ENCODE data around the gene JHY.

JHY gene

DNA sequence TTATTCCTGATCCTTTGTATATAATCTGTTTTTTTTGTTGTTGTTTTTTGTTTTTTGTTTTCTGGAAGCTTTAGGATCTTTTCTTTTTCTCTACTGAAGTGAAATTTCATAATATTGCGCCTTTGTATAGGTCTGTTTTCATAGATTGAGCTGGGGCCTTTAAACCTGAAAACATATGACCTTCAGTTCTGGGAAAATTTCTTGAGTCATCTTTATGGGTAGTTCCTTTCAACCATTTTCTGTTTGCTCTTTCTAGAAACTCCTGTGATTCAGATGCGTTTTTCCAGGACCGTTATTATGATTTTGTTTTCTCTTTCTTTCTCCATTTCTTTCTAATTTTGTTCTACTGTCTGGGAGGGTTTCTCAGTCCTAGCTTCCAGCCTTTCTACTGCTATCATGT is 55.4 kb downstream of the JHY start:
- Histone ChIP-seq H3K9ac (ENCODE audit: low read length) (no peak overlapping the region), H3K4me3 (ENCODE audit: low read length) (no peak overlapping the region), H4K20me1 (ENCODE audit: insufficient read depth, low read length) (no peaks in the 10 kb centered on the region), H3K4me1 (ENCODE audit: low read length) (no peaks in the 10 kb centered on the region), H3K4me2 (ENCODE audit: low read length) (no peak overlapping the region), H3K27me3 (ENCODE audit: low read depth, low read length) (peaks cover 46% of the 10 kb centered on the region), H3K9me3 (ENCODE audit: insufficient read depth, low read length) (no peaks in the 10 kb centered on the region), H3K79me2 (ENCODE audit: low read length) (no peaks in the 10 kb centered on the region), H2AFZ (ENCODE audit: low read depth, low read length) (no peak overlapping the region), H3K27ac (ENCODE audit: low read length) (no peak overlapping the region), H3K36me3 (replicated peaks; ENCODE audit: low read depth, low read length) (no peaks in the 10 kb centered on the region)
- TF ChIP-seq EZH2phosphoT487 (IDR thresholded peaks at IDR 0.05; ENCODE audit: low read depth): no peak
- TF ChIP-seq, protein P1, sequence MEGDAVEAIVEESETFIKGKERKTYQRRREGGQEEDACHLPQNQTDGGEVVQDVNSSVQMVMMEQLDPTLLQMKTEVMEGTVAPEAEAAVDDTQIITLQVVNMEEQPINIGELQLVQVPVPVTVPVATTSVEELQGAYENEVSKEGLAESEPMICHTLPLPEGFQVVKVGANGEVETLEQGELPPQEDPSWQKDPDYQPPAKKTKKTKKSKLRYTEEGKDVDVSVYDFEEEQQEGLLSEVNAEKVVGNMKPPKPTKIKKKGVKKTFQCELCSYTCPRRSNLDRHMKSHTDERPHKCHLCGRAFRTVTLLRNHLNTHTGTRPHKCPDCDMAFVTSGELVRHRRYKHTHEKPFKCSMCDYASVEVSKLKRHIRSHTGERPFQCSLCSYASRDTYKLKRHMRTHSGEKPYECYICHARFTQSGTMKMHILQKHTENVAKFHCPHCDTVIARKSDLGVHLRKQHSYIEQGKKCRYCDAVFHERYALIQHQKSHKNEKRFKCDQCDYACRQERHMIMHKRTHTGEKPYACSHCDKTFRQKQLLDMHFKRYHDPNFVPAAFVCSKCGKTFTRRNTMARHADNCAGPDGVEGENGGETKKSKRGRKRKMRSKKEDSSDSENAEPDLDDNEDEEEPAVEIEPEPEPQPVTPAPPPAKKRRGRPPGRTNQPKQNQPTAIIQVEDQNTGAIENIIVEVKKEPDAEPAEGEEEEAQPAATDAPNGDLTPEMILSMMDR (IDR thresholded peaks at IDR 0.05; ENCODE audit: low read depth, low read length): no peak

DNA sequence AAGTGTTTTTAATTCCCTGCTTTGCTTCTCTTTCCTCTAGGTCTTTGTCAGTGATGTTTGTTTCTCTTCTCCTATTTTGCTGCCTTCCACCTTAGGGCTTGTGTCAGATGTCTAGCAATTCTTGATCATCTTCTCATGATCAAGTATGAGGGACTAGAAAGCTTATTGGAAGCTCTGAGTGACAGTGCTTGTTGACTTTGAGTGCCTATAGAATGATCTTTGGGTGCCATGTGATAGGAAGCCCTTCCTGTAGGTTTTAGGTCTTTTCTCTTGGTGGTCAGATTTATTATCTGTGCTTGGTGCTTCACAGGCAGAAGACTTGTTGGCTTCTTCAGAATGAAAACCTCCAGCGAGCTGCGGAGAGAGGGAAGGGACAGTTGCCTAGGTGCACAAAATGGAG is 56.0 kb downstream of the JHY start:
- Histone ChIP-seq H3K4me2 (ENCODE audit: low read length) (no peak overlapping the region), H3K9me3 (ENCODE audit: insufficient read depth, low read length) (no peaks in the 10 kb centered on the region), H4K20me1 (ENCODE audit: insufficient read depth, low read length) (no peaks in the 10 kb centered on the region), H3K9ac (ENCODE audit: low read length) (no peak overlapping the region), H3K4me3 (ENCODE audit: low read length) (no peak overlapping the region), H2AFZ (ENCODE audit: low read depth, low read length) (no peak overlapping the region), H3K79me2 (ENCODE audit: low read length) (no peaks in the 10 kb centered on the region), H3K36me3 (replicated peaks; ENCODE audit: low read depth, low read length) (no peaks in the 10 kb centered on the region), H3K27me3 (ENCODE audit: low read depth, low read length) (peaks cover 44% of the 10 kb centered on the region), H3K4me1 (ENCODE audit: low read length) (no peaks in the 10 kb centered on the region), H3K27ac (ENCODE audit: low read length) (no peak overlapping the region)
- TF ChIP-seq, protein P1 (IDR thresholded peaks at IDR 0.05; ENCODE audit: low read depth, low read length): no peak
- TF ChIP-seq EZH2phosphoT487 (IDR thresholded peaks at IDR 0.05; ENCODE audit: low read depth): no peak

DNA sequence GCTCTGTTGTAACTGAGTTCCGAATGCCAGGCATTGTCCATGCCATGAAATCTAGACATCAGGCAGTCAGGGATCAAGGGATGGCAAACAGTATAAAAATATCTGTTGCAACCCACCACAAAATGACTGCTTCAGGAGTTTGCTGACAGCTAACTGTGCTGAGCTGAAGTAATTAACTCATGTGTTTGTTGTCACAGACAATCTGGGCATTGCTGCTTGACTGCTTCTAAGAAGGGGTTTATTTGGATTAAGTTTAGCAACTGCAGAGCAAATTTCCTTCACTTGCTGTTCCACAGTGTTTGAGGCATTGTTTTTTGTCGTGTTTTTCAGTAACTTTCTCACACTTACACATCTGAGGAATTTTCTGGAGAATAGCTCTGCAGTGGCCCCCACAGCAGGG is 68.7 kb downstream of the JHY start:
- H3K27me3 ChIP-seq (ENCODE audit: low read depth, low read length): peaks cover 31% of the 10 kb centered on the region
- TF ChIP-seq EZH2phosphoT487 (IDR thresholded peaks at IDR 0.05; ENCODE audit: low read depth): no peak
- TF ChIP-seq, protein P1 (IDR thresholded peaks at IDR 0.05; ENCODE audit: low read depth, low read length): no peak
- no peaks in the 10 kb centered on the region for H4K20me1 ChIP-seq (ENCODE audit: insufficient read depth, low read length)
- H2AFZ ChIP-seq (ENCODE audit: low read depth, low read length): no peak overlapping the region
- no peaks in the 10 kb centered on the region for H3K9me3 ChIP-seq (ENCODE audit: insufficient read depth, low read length)
- H3K36me3 ChIP-seq (replicated peaks; ENCODE audit: low read depth, low read length): no peaks in the 10 kb centered on the region
- H3K4me3 ChIP-seq (ENCODE audit: low read length): no peak overlapping the region
- no peaks in the 10 kb centered on the region for H3K4me1 ChIP-seq (ENCODE audit: low read length)
- H3K4me2 ChIP-seq (ENCODE audit: low read length): no peak overlapping the region
- no peaks in the 10 kb centered on the region for H3K79me2 ChIP-seq (ENCODE audit: low read length)
- H3K9ac ChIP-seq (ENCODE audit: low read length): no peak overlapping the region
- H3K27ac ChIP-seq (ENCODE audit: low read length): no peak overlapping the region

DNA sequence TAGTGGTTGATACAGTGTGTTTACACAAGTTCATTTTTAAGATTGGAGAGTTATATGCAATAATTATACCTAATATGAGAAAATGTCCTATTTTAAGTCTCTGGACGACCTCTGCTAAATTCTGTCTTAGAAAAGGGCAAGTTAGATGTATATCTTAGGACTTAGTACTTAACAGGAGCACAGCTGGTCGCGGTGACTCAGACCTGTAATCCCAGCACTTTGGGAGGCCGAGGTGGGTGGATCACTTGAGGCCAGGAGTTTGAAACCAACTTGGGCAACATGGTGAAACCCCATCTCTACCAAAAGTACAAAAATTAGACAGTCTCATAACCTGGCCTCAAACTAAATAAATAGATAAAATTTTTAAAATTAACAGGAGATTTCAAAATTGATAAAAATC is 71.9 kb downstream of the JHY start:
- H3K27ac ChIP-seq (ENCODE audit: low read length): no peak overlapping the region
- no peaks in the 10 kb centered on the region for H3K79me2 ChIP-seq (ENCODE audit: low read length)
- H3K9ac ChIP-seq (ENCODE audit: low read length): no peak overlapping the region
- H3K4me3 ChIP-seq (ENCODE audit: low read length): no peak overlapping the region
- H2AFZ ChIP-seq (ENCODE audit: low read depth, low read length): no peak overlapping the region
- no peaks in the 10 kb centered on the region for H3K4me1 ChIP-seq (ENCODE audit: low read length)
- no peaks in the 10 kb centered on the region for H4K20me1 ChIP-seq (ENCODE audit: insufficient read depth, low read length)
- peaks cover 58% of the 10 kb centered on the region for H3K27me3 ChIP-seq (ENCODE audit: low read depth, low read length)
- TF ChIP-seq EZH2phosphoT487 (IDR thresholded peaks at IDR 0.05; ENCODE audit: low read depth): no peak
- TF ChIP-seq, protein P1 (IDR thresholded peaks at IDR 0.05; ENCODE audit: low read depth, low read length): no peak
- no peaks in the 10 kb centered on the region for H3K36me3 ChIP-seq (replicated peaks; ENCODE audit: low read depth, low read length)
- no peak overlapping the region for H3K4me2 ChIP-seq (ENCODE audit: low read length)
- H3K9me3 ChIP-seq (ENCODE audit: insufficient read depth, low read length): no peaks in the 10 kb centered on the region
